Fibroblast of peridontal ligament (primary cell): Measurements from ENCODE around the gene LCE3A.
A peak's percentile ranks its signal among the peaks of the same experiment; 100 is the strongest.
"Not testable (repeated sequence)": the region's sequence is repeated elsewhere in the genome, so short reads cannot be mapped to it uniquely, and the experiment has no call there.

Source experiments
- DNase-seq: peaks from one replicate; pipeline ENCODE4 v3.0.0-alpha.2; 2010; ENCODE audit errors: extremely low read depth

LCE3A gene

DNA sequence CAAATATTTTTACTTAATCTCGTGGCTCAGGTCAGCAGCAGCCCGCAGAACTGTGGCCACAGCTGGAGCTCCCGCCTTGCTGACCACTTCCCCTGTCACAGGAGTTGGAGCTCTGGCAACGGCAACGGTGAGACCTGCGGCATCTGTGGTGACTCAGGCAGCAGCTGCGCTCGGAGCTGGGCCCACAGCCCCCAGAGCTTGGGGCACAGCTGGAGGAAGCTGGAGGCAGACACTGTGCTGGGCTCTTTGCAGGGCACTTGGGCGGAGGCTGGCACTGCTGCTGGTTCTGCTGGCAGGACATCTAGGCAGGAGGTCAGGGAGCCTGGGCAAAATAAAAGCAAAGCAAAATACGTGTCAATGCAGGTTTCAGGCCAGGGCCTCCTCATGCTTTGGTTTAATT lies at the start of gene LCE3A:
Gene LCE3A, minus strand, starts transcription at position 301 of the 400 bp plus-strand sequence. Its CDS starts 0 bp downstream, at position 301.
- DNase-seq = no peak

DNA sequence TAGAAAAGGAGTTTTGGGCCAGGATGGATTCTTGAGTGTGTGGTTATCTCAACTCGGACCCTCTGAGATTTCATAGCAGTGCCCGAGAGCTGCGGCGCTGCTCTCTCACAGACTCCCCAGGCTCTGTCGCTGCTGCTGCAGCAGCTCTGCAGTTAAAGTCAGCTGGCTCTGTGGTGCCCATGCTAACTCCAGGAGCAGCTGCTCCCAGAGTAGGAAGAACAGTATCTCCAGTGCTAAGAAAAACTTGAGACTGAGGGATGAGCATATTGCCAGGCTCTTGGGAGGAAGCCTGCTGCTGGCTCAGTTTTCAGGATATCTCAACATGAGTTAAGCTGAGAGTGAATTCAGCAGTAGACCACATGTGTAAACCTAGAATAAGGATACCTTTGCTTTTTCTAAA lies 44.7 kb upstream of the LCE3A start:
- no peak for DNase-seq

GRCh38 chr1:152666171-152666570 lies 43.3 kb upstream of the LCE3A start:
- DNase-seq = not testable (repeated sequence)

GRCh38 chr1:152663098-152663497 lies 40.2 kb upstream of the LCE3A start, which contains the start of gene LCE2D:
LCE2D (plus strand) TSS chr1:152663380; CDS start chr1:152664106, 726 bp downstream.
- DNase-seq = no peak

DNA sequence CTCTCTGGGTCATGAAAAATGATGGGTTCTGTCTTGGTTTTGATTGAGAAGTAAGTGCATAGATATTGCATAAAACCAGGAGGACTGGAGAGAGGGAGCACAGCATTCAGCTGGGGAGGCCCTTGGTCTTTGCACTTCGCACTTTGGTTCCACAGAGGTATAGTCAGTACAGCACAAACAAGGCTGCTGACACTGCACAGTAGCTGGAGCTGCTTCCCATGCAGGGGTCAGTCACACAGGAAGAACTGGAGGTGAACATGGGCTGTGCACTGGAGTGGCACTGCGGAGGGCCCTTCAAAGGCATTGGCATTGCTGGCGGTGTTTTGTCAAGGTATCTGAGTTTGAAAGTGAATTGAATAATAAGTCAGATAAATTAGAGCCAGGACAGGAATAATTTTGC lies 35.7 kb upstream of the LCE3A start:
- DNase-seq = no peak

GRCh38 chr1:152657677-152658076 lies 34.8 kb upstream of the LCE3A start:
- peak; percentile 7 for DNase-seq

- DNase-seq = no peak
These were observed 33.6 kb upstream of the LCE3A start for GRCh38 chr1:152656459-152656858.

- peak; percentile 70 for DNase-seq
These were observed 31.2 kb upstream of the LCE3A start for GRCh38 chr1:152654110-152654509.

- peak; percentile 5 for DNase-seq
These were observed 23.8 kb upstream of the LCE3A start for GRCh38 chr1:152646656-152647055.

DNA sequence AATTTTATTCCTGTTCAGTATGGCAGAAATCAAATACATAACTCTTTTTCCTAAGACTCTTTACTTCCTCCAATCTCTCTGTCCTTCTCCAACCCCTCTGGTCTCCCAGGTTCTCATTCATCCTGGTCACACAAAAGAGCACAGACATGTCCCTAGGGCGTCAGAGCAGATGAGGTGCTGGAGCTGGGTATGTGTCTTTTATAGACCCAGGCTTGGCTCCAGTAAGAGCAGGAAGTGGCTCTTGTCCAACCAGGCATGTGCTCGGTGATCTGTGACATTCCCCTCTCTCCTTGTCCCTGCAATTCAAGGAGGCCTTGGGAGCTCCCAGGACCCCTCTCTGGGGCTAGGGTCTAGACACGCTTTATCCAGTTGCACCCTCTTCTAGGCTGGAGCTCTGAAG lies 22.2 kb upstream of the LCE3A start:
- DNase-seq = no peak

- DNase-seq = no peak
These were observed 21.0 kb upstream of the LCE3A start for GRCh38 chr1:152643945-152644344.

DNA sequence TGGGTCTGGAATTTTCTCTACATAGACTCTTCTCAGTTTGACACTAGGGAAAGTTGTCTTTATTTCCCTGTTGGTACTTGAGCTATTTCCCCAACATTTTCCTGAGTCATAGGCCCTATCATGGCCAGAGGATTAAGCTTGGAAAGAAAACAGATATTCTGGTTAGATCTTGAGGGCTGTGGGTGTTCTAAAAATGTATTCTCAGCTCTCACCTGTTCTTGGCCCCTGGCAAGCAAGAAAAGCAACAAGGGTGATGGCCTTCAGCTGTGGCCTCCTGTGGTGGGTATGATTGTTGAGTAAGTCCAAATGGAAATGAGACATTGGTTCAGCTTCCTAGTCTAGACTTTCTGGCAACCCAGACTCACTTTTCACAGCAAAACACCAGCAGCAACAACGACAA lies 17.4 kb upstream of the LCE3A start:
- DNase-seq = no peak

- DNase-seq = no peak
These were observed 7.7 kb upstream of the LCE3A start for GRCh38 chr1:152630596-152630995.

DNA sequence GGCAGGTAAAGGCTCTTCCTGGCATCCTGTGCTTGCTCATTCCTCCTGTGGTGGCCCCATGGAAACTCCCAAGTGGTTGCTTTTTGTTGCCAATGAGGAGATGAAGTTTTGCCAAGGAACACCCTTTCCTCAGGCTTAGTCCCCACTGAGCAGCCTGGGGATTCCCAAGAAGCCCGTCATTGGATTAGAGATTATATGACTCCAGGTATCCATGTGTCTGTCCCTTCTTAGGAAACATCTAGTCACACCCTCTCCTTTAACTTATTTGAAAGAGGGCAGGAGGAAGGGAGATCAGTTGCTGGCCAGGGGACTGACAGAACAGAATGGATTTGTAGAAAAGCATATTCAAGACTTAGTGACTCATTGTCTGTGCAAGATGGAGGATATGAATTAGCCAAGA lies 3.8 kb upstream of the LCE3A start:
- no peak for DNase-seq

- DNase-seq = no peak
These were observed 421 bp upstream of the LCE3A start for GRCh38 chr1:152623203-152623844.

- DNase-seq = no peak
These were observed 910 bp downstream of the LCE3A start for GRCh38 chr1:152621993-152622392.

DNA sequence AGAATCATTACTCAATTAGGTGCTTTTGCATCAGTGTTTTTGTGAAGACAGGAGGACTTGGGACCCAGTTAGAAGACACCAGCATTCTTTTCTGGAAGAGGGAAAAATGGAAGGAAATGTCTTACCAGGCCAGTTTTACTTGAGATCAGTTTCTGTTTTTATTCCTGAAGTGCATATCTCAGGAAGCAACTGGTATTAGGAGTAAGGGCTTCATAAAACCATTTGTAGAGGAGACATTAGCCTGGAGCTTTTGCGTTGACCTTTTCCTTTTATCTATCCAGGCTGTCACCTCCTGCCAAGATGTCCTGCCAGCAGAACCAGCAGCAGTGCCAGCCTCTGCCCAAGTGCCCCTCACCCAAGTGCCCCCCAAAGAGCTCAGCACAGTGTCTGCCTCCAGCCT lies 9.4 kb downstream of the LCE3A start, which contains the start of gene LCE3B:
Gene LCE3B, plus strand, starts transcription at position 301 of the 400 bp plus-strand sequence. Its CDS starts 0 bp downstream, at position 301.
- no peak for DNase-seq

- DNase-seq = no peak
These were observed 23.0 kb downstream of the LCE3A start, which contains the start of gene LCE3C for GRCh38 chr1:152599934-152600333. LCE3C (plus strand) TSS chr1:152600234; CDS start chr1:152600732, 498 bp downstream.

DNA sequence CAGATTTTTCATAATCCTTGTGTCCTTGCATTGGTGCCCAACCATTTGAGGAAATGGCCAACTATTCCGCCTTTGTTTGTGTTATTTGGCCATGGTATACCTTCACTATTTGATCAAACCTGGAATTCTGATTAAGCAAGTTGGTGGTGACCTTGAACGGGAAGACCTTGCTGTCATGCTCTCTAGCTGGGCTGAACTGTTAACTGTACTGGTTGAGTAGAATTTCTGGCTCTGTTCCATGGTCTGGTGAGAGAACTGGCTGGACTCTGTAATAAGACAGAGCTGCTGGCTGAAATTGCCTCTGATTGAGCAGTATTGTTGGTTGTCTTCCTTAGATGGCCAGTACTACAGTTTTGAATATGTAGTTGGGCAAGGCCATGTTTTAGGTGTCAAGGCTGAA lies 25.9 kb downstream of the LCE3A start:
- no peak for DNase-seq

- no peak for DNase-seq
These were observed 37.3 kb downstream of the LCE3A start for GRCh38 chr1:152585586-152585985.

DNA sequence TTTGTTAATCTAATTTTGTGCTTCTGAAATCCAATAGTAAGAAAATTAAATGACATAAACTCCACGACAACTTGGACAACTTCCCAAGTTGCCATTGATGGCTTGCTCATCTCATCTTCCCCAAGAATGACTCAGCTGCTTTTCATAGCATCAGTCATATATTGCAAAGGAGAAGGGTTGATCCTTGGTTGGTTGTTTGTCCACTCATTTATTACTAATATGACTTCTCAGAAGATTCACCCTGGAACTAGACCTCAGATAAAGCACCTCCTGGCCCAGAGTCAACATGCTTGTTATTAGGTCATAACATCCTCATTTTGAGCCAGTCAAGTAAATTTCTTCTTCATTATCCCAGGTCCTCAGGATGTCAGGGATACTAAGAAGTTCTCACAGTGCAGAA lies 40.3 kb downstream of the LCE3A start:
- DNase-seq = no peak

DNA sequence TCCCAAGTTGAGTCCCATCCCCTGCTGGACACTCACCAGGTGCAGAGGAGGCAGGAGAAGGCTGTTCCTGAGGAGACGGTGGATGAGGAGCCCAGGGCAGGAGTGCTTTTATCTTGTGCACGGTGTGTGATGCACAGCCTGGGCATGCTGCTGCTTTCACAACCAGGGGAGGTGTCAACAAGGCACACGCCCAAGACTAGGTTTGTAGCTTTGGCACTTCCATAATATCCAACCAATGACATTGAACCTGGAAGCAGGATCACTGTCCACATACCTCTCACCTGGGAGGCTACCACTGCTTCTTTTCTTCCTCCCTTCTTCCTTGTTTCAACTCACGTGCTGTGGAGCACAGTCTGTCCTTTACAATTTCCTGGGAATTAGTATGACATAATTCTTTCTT lies 42.5 kb downstream of the LCE3A start, which contains the start of gene LCE3D:
Gene LCE3D, minus strand, starts transcription at position 84 of the 400 bp plus-strand sequence. CDS start 580 bp downstream, outside the sequence.
- no peak for DNase-seq

DNA sequence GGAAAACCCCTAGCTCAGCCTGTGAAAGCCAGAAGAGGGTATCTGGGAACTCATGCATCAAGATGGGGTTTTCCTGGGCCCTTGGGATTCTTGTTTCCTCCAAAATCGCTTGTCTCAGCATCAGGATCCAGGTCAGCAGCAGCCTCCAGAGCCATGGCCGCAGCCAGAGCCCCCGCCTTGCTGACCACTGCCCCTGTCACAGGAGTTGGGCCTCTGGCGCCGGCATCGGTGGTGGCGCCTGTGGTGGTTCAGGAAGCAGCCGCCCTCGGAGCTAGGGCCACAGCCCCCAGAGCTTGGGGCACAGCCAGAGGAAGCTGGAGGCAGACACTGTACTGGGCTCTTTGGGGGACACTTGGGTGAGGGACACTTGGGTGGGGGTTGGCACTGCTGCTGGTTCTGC lies 43.4 kb downstream of the LCE3A start:
- not testable (repeated sequence) for DNase-seq

- no peak for DNase-seq
These were observed 45.7 kb downstream of the LCE3A start for GRCh38 chr1:152577168-152577567.
